ENCODE results near the gene PCCB. TPM values are rescaled to one million over a fixed set of nuclear protein-coding genes. Genes with fewer than 3 reads are reported as not detected.
A peak's percentile ranks its signal among the peaks of the same experiment; 100 is the strongest.

Gene PCCB
- total and polyA plus RNA-seq, 2 donors (not counting 3 experiments of a cell fraction or from before 2014, with no cell fraction given) = 28.6 to 36.5 TPM

GRCh38 chr3:136249593-136249992 lies 547 bp upstream of the PCCB start:
- peaks cover 5% of the 10 kb centered on the region for H3K79me2 ChIP-seq (ENCODE audit: control insufficient read depth, insufficient read depth, low read length)
- H3K27ac ChIP-seq (ENCODE audit: insufficient read depth, low read depth, low read length) = no peak overlapping the region
- H3K4me3 ChIP-seq (replicated peaks in 1 of 3; ENCODE audit: insufficient read depth in 1 of 3, low read depth in 1 of 3, low read length in 3 of 3) = peak overlapping the region in 2 of 3 experiments; percentile 60 to 73
- FAIRE-seq (no peak), DNase-seq (ENCODE audit: low read depth, low spot score) (no peak)
- dilution Hi-C loops (cut with MboI; ENCODE audit: extremely low pct_ligation_motif_present, low sequenced_read_pairs) = no loop called here
- BruUV-seq (replicated peaks) = no TSS peak
- peak overlapping the region; percentile 73 for H3K9ac ChIP-seq (replicated peaks; ENCODE audit: extremely low read depth, insufficient read depth, low read length)
- no peaks in the 10 kb centered on the region for H3K9me1 ChIP-seq (replicated peaks; ENCODE audit: control insufficient read depth, extremely low read depth, insufficient read depth, low read length)
- peak overlapping the region; percentile 73 for H3K4me2 ChIP-seq (ENCODE audit: insufficient read depth, low read length)
- TF ChIP-seq POLR2A (IDR thresholded peaks at IDR 0.05; ENCODE audit: low read depth, low read length) = no peak
- TF ChIP-seq FOS (IDR thresholded peaks at IDR 0.05; ENCODE audit: borderline replicate concordance, insufficient read depth, low read length) = no peak
- no peak for TF ChIP-seq POLR2AphosphoS5 (IDR thresholded peaks at IDR 0.05; ENCODE audit: insufficient read depth, low read depth, low read length)
- no peak for TF ChIP-seq MAX (IDR thresholded peaks at IDR 0.05; ENCODE audit: insufficient read depth, insufficient read length)
- no peak for TF ChIP-seq CTCF (IDR thresholded peaks at IDR 0.05; ENCODE audit: extremely low read depth in 1 of 2, insufficient read depth in 1 of 2, low read depth in 1 of 2, low read length in 2 of 2)
- no peak for TF ChIP-seq MYC (IDR thresholded peaks at IDR 0.05; ENCODE audit: low read depth, low read length)
- TF ChIP-seq EZH2 (IDR thresholded peaks at IDR 0.05; ENCODE audit: borderline replicate concordance, low read depth, low read length, severe bottlenecking) = no peak
- TF ChIP-seq GATA2 (IDR thresholded peaks at IDR 0.05; ENCODE audit: insufficient read depth, insufficient read length, low read depth, low read length) = no peak
- TF ChIP-seq JUN (IDR thresholded peaks at IDR 0.05; ENCODE audit: borderline replicate concordance, insufficient read depth, insufficient read length, low read depth) = no peak
- no peaks in the 10 kb centered on the region for H3K36me3 ChIP-seq (ENCODE audit: control insufficient read depth in 2 of 2, extremely low read depth in 1 of 2, insufficient read depth in 2 of 2, low read length in 2 of 2)
- intact Hi-C loops (cut with micrococcal nuclease) = no loop called here
- H3K9me3 ChIP-seq (replicated peaks; ENCODE audit: control insufficient read depth, insufficient read depth, low read length) = no peaks in the 10 kb centered on the region
- peak overlapping the region; percentile 97 for H2AFZ ChIP-seq (ENCODE audit: low read depth, low read length)
- ChIA-PET POLR2A (no interaction called here), CTCF (interaction anchor here (1.1 to 2.0 kb wide), 4 partner anchors 46 to 503 kb away, joined by 3 to 10 read pairs (median 6); partner anchors contain the start of gene STAG1)
- peaks cover 8% of the 10 kb centered on the region for H3K4me1 ChIP-seq (ENCODE audit: control insufficient read depth, extremely low read depth, insufficient read depth, low read length)
- no peaks in the 10 kb centered on the region for H4K20me1 ChIP-seq (replicated peaks; ENCODE audit: control insufficient read depth, extremely low read depth, insufficient read depth, low read length)
- no peaks in the 10 kb centered on the region for H3K27me3 ChIP-seq (ENCODE audit: control insufficient read depth in 2 of 2, insufficient read depth in 2 of 2, low read length in 2 of 2)

Data from endothelial cell of umbilical vein (primary cell).